GM19239 (cell line): ENCODE results near the gene AARS2.

ENCODE experiments used
- DNase-seq: peaks from one replicate; pipeline ENCODE4 v3.0.0; 2011; ENCODE audit warnings: low spot score; ENCODE audit not compliant: insufficient read length
- FAIRE-seq: peaks from 2 replicates; lab custom pipeline; 2011; peaks lifted over from hg19 to GRCh38; lab: Jason Lieb, UNC

Gene AARS2

DNA sequence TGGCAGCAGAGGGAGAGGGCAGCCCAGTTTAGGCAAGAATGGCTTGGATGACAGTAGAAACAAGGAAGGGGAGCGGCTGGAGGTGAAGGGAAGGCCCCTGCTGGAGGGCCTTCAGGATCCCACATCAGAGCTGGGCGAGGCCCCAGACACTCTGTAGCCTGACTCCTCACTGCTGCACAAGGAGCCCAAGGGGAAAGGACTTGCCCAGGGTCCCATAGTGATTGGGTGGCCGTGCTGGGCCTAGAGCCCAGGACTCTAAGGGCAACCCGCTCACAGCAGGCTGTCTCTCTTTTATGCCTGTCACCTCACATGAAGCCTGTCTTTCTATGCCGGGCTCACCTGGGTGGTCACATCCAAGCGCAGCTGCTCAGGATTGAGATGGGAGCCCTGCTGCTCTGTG, 9.3 kb downstream of the AARS2 start:
- FAIRE-seq (no peak), DNase-seq (no peak)

DNA sequence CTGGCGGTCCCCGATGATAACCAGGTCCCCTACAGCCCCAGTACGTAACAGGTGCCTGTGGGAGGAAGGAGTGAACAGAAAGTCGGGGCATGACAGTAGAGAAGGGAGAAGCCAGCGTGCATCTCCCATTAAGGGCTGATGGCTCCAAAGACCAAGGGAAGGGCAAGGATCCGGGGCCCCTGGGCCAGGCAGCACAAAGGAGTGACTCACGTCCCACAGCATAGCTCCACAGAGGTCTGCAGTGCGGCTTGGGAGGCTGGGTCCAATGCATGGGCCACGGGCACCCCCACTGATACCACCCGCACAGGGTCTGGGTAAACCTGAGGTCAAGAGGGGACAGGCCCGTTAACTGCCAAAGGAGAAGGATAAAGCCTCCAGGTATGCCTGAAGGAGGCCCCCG, 10.3 kb downstream of the AARS2 start:
- DNase-seq (no peak), FAIRE-seq (no peak)

DNA sequence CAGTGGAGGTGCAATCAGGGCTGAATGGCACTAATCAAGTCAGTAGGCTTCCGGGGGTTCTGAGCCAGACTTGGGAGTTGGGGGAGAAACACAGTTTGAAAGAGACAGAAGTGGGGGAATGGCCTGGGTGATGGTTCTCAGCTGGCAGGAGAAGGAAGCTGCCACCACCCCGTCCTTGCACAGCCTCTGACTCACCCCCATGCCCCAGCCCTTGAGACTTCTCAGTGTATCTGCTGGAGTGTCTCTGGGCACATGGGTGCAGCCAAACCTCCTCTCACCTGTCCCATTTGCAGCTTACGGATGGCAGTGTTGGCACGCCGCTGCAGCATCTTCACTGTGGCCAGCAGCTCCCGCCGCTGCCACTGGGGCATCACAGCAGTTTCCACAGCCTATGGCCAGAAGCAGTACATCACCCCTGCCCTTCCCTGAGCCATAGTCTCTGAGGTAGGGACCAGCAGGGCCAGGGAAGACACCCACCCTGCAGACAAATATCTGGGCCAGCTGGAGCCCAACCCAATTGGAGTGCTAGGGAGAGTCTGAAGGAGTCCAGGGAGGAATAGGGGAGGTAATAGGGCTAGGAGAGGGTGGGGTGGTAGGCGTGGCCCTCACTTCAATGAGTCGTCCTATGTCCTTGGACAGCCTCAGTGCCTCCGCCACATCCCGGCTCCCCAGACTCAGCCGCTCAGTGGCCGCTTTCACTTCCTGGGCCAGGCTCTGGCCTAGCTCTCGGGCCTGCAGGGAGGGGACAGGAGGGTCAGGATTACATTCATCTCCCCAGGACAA, 11.2 kb downstream of the AARS2 start:
- FAIRE-seq, result no peak
- no peak for DNase-seq

DNA sequence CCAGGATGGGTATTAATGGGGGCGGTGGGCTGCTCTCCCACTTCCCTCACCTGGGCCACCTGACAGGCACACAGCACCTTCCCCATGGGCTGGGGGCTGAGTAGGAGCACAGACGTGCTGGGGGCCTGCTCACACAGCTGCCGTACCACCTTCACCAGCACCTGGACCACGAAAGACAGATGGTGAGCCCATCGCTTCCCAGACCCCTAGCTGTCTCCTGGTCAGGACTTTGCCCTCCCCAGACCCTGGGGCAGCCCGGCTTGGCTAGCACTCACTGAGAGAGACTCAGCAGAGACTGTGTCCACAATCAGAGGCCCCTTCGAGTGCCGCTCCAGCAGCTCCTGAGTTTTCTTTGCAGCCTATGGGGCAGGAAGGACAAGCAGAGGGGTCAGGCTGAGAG, 12.0 kb downstream of the AARS2 start:
- no peak for FAIRE-seq

DNA sequence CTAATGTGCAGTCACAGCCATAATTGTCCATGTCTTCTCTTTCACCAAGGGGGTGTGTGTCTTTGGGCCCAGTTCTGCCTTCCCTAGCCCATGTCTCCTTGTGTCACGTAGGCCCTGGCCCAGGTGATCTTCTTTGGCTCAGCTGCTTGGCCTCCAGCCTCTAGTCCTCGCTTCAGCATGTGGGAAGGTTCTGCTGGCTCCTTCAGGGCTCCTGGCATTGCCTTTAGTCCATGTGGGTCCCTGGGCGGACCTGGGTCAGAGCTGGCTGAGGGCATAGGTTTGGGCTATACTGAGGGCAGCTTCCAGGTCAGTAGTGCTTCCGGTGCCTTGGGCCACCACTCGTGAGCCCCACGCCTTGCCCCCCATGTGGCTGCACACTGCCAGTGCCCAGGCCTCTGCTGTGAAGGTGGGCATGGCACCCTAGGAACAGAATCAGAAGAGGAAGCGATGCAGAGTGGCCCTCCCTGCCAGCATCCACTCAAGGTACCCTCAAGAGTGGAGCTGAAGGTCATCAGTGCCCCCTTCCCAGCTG, 12.8 kb downstream of the AARS2 start:
- no peak for FAIRE-seq
- no peak for DNase-seq

More for the DNA sequence above, 12.0 kb downstream of the AARS2 start:
- DNase-seq, result no peak

DNA sequence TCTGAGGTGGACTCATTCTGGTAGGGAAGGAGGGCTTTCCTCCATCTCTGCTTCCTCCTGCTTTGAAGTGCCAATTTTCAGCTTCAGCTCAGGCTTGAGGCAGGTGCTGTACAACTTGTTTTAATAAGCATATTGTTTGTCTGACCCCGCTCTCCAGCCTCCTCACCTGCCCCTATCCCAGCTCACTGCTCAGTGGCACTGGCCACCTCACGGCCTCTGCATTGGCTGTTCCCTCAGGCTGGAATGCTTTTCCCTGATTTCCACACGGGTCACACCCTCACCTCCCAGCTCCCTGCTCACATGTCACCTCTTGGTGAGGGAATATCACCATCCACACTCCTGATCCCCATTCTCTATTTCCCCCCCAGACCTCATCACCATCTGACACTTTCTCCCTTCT, 14.3 kb downstream of the AARS2 start:
- FAIRE-seq (no peak), DNase-seq (no peak)

DNA sequence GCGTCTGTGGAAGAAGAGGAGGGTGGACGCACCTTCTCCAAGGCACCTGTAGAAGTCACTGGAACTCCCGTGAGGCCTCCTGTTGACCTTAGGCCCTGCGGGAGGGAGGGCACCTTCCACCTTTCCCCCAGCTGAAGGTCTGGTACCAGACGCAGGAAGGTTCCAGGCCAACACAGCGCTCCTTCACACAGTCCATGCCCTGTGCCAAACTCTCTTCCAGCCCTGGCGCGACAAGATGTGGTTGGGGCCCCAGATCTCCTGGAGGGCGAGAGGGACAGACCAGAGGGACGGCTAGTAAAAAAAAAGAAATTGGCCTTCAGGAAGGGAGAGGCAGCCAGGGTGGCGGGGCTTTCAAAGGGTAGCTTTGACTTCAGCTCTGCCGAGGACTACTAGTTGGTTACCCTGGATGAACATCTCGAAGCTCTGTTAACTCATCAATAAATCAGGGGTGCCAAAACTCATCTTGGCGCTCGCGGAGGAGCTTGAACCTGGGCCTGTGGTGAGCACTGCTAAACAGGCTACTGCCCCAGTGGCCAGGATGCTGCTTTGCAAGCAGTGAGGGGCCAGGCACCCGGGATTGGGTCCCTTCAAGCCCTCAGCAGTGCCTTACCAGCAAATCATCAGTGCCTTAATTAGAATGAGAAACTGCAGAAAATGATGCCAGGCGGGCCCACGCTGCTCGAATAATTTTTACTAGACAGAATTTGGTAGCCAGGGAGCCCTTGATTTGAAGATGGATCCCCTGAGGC, 14.9 kb downstream of the AARS2 start:
- no peak for DNase-seq
- no peak for FAIRE-seq

DNA sequence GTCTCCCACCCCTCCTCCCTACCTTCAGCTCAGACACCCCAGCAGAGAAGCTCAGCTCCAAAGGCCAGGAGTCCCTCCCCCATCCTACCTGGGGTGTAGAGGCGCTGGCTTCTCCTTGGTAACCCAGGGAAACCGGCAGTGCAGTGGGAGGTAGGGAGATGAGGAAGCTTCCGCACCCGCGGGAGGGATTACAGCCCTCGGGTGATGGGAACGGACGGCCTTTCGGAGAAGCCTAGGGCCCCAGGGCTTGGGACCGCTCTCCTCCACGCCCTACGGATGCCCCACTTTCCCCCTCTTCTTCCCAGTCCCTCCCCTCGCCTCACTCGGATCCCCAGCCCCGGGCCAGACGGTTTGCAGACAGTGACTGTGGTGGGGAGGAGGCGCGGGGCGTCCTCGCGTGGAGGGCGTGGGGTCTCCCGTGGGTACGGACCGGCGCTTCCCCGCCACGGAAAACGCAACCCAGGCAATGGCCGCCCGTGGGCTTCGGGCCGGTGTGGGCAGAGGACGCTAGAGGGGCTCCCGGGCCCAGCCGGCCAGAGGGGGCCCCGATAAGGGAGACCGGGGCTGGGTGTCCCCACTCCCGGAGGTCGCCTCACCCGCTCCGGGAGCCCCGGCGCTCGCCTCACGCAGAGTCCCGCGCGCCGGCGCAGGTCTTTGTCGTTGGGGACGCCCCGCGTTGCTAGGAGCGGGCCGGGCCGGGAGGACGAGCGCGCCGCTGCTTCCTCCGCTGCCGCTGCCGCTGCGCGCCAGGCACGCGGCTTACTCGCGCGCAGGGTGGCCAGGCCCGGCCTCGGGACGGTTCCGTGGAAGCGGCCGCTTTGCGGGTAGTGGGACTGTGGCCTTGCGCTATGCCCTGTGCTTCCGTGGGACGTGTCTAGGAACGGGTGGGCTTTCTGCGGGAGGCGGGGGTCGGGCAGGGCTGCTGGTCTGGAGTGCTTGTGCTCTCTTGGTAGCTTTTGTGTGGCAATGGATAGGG, 15.8 kb downstream of the AARS2 start:
- no peak for FAIRE-seq
- DNase-seq, result no peak

DNA sequence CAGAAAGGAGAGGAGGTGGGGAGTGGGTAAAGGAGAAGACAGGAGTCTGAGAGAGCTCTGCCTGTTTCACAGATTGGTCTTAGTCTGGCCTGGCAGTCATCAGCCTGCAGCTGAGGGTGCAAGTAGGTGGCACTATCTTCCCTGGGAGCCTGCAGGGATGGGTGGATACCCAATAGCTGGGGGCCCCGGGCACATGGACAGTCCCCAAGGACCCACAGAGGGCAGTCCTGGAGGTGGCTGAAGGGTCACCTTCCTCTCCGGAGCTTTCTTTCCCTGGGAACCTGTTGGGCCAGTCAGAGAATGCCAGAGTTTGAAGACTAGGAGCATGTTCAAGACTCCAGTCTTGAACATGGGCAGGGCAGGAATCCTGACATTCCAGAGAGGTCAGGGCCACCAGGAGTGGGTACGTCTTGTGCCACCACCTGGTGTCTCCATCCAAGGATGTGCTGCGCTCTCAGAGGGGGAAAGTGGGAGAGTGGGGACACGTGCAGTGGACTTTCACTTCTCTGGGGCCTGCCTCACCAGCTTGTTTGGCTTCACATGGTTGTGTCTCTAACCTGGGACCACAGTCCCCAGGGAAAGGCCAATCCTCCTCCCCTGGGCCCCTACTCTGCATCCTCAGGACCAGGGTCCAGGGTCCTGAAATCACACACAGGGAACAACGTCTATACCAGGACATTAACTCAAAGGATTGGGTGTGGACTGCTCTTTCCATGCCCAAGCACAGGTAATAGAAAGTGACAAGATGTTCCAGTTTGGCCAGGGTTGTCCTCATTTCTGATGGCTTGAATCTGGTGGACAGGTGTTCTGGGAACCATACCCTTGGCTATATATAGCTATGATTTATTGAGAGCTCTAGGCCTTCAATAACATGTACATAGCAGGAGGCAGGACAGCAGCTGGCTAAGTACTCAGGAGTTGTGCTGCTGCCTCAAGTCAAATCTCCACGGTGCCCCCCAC, 18.0 kb downstream of the AARS2 start:
- FAIRE-seq (no peak), DNase-seq (no peak)

DNA sequence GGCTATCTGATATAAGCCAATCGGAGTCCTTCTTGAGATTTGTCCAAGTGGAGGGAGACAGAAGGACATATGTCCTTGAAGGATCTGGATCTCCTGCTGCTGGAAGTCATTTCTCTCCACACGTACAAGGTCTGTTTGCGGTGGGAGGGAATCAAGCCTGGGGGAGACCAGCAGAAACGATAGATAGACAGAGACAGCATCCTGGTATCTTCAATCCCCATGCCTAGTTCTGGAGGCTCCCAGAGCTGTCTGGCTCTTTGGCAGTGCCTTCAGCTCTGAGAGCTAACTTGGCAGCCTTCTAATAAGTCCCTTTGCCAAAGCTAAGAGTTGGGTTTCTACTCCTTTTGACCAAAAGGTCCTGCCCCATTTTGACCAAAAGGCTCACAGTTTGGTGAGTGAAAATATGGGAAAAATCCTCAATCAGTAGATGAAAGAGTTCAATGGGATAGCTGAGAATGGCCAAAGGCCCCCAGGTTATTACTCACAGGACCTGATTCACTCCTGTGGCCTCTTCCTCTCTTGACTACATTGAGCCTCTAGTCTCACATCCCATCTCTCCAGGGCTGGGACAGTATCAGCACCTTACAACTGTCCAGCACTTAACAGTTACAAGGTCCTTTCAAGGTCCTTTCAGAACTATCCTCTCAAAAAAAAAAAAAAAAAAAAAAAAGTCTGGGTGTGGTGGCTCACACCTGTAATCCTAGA, 20.3 kb downstream of the AARS2 start:
- DNase-seq, result no peak
- FAIRE-seq, result no peak

DNA sequence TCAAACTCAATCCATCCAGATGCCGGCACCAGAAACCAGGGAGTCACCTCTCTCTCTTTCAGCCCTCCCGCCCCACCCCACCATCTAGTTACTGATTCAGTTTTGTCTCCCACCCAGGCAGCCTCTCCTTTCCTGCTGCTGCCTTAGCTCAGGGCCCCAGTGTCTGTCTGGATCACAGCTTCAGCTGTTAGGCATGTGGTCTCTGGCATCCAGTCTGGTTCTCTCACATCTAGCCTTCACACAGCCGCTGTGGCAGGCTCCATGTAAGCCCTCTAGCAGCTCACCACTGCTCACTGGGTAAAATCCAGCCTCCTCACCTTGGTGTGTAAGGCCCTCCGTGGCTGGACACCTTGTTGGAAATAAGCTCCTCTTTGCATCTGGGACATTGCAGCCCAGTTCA, 21.3 kb downstream of the AARS2 start:
- FAIRE-seq (no peak), DNase-seq (no peak)

DNA sequence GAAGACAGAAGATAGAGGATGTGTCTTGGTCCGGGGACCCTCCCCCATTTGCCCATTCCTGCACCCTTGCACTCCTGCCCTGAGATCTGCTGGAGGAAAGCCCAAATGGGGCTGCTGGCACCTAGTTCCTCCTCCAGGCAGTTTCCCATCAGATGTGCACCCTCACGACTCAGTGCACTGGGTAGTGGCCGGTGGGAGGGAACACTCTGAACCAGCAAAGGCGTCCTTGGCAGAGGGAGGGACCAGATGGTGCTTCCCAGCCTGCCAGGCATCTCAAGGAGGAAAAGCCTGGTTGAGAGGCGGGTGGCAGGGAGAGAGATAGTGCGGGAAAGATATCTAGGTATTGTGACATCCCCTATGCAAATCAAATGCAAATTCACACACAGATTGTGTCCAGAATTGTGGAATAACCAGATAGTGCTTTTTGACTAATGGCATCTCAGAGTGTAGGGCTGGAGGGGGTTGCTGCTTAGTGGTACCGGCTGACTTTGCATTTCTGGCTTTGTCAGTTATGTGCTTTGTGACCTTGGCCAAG, 23.4 kb downstream of the AARS2 start:
- FAIRE-seq (no peak), DNase-seq (no peak)

DNA sequence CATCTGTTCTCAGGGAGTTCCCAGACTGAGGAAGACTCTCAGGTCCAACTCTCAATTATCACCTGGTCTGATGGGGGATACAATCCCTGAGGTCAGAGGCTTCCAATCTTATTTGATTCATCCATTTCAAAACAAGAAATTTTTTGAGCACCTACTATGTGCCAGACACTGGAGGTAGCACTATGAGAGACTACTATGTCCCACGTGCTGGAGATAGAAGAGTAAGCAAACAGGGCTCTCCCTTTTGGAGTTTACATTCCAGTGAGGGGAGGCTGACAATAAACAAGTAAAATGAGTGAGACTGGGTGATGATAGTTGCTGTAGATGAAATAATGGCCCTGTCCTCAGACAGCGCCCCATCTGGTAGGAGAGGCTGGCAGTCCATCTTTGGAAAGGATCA, 26.4 kb downstream of the AARS2 start:
- FAIRE-seq, result no peak
- no peak for DNase-seq

DNA sequence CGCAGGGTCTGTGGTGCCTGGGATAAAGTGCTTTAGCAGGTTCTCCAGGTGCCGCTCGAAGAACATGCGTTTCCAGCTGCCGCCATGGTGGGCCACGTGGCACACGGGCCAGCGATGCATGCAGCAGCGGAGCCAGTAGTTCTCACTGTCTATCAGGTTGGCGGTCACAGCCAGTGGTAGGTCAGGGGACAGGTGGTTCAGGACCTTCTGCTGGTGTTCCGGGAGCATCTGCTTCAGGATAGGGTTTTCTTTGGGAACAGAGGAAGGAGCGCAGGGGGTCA, 26.9 kb downstream of the AARS2 start:
- no peak for FAIRE-seq
- no peak for DNase-seq

DNA sequence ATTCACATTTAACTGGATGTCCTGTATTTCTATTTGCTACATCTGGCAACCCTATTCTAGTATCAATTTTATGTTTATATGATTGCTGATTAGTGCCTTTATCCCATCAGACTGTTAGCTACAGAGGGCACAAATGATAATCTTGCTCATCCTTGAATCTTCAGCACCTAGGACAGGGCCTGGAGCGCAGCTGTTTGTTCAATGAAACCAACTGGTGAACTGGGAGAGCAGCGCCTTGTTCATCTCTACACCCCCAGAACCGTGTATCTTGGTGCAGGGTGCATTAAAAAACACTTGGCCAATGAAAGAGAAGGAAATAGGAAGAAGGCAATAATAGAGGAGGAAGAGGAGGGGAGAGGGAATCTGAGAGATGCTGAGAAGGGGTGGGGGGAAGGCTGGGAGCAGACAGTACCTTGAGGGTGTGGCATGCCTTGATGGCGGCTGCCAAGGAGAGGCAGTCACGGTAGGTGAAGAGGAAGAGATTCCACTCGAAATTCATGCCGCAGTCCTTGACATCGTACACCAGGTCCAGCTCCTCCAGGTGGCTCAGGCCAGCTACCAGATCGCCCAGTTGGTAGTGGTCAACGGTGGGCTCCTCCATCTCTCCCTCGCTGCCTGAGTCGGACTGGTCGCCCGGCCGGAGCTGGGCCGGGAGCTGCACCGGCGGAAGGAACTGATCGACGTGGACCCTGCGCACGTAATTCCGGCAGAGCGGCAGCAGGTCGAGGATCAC, 27.4 kb downstream of the AARS2 start:
- no peak for FAIRE-seq
- DNase-seq, result no peak

DNA sequence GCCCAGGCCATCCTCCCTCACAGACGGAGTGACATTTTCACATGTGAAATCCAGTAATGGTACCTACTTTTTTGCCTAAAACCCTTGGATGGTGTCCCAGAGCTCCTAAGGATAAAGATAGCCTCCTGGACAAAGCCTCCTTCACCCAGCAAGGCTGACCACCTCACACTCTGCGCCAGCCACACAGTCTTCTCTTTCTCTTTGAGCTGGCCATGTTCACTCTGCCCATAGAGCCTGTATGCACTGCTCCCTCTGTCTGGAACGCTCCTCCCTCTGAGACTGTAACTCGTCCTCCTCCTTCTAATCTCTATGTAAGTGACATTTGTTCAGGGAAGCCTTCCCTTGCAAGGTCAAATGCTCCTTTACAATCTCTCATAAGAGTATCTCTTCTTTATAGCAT, 28.3 kb downstream of the AARS2 start:
- DNase-seq, result no peak
- no peak for FAIRE-seq

DNA sequence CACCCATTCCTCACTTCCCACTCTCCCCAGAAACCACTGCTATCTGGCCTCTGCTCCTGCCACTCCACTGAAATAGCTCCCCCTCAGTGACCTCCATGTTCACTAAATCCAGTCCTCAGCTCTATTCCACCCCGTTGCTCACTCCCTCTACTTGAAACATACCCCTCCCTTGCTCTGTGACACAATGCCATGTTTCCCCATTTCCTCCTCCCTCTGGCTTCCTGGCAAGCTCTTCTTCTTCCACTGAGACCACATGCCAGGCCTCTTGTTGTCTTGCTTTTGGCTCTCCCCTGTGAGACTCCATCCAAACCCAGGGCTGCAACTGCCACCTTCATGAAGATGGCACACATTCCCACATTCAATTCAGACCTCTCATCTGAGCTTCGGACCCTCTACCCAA, 29.0 kb downstream of the AARS2 start:
- FAIRE-seq, result no peak
- DNase-seq, result no peak
